Measurements from ENCODE around the gene SUCNR1. TPM values are rescaled to one million over a fixed set of nuclear protein-coding genes. Genes with fewer than 3 reads are reported as not detected.

Gene SUCNR1
- total RNA-seq, 1 donor from 2014 or later, result 0.49 TPM

DNA sequence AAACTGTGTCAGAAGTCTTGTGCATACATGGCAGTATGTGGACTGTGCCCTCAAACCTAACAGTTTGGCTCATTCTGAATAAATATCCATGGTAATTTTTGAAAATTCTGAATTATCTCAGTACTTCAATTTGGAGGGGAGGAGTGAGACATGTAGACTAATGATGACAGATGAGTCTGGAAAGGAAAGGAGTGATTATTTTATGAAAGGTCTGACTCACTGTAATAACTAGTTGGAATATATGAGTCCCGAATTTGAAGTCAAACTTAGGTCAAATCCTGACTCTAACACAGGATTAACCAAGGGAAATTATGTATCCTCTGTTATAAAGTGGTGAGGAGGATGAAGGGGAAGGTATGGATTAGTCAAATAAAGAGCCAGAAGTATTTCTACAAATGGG lies 38.6 kb downstream of the SUCNR1 start:
- no peaks in the 10 kb centered on the region for H3K9me3 ChIP-seq
- intact Hi-C loops (cut with DNase I), result no loop called here
- H3K4me1 ChIP-seq, result no peaks in the 10 kb centered on the region
- H3K27ac ChIP-seq, result no peak overlapping the region
- no peaks in the 10 kb centered on the region for H3K27me3 ChIP-seq
- TF ChIP-seq POLR2A (IDR thresholded peaks at IDR 0.05) (no peak), POLR2AphosphoS5 (IDR thresholded peaks at IDR 0.05; ENCODE audit: insufficient read depth in 1 of 2, low read depth in 1 of 2) (no peak)
- TF ChIP-seq, protein P1, sequence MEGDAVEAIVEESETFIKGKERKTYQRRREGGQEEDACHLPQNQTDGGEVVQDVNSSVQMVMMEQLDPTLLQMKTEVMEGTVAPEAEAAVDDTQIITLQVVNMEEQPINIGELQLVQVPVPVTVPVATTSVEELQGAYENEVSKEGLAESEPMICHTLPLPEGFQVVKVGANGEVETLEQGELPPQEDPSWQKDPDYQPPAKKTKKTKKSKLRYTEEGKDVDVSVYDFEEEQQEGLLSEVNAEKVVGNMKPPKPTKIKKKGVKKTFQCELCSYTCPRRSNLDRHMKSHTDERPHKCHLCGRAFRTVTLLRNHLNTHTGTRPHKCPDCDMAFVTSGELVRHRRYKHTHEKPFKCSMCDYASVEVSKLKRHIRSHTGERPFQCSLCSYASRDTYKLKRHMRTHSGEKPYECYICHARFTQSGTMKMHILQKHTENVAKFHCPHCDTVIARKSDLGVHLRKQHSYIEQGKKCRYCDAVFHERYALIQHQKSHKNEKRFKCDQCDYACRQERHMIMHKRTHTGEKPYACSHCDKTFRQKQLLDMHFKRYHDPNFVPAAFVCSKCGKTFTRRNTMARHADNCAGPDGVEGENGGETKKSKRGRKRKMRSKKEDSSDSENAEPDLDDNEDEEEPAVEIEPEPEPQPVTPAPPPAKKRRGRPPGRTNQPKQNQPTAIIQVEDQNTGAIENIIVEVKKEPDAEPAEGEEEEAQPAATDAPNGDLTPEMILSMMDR (IDR thresholded peaks at IDR 0.05), result no peak
- H3K36me3 ChIP-seq, result no peaks in the 10 kb centered on the region
- no peak for DNase-seq (ENCODE audit: extremely low spot score in 2 of 2)
- no peak overlapping the region for H3K4me3 ChIP-seq

DNA sequence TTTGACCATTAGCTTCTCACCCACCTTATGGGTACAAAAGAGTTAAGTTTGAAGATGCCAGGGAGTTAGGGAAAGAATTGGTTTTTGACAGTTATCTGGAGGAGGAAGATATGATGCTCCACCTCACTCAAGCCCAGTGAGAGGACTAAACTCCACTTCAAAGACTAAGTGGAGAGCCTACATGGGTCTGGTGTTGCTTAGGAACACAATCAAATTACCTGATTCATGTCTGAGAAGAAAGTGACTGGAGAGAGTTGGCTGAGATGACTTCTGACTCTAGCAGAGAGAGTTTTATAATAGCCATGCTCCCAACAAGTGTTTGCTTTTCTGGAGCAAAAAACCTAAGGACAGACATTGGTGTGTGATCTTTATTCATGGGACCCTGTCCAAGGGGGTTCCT lies 43.3 kb downstream of the SUCNR1 start:
- no peak overlapping the region for H3K27ac ChIP-seq
- DNase-seq (ENCODE audit: extremely low spot score in 2 of 2), result no peak
- intact Hi-C loops (cut with DNase I), result no loop called here
- no peaks in the 10 kb centered on the region for H3K27me3 ChIP-seq
- H3K36me3 ChIP-seq, result no peaks in the 10 kb centered on the region
- H3K4me3 ChIP-seq, result no peak overlapping the region
- no peaks in the 10 kb centered on the region for H3K9me3 ChIP-seq
- no peaks in the 10 kb centered on the region for H3K4me1 ChIP-seq
- TF ChIP-seq, protein P1 (IDR thresholded peaks at IDR 0.05), result no peak
- TF ChIP-seq POLR2AphosphoS5 (IDR thresholded peaks at IDR 0.05; ENCODE audit: insufficient read depth in 1 of 2, low read depth in 1 of 2) (no peak), POLR2A (IDR thresholded peaks at IDR 0.05) (no peak)

DNA sequence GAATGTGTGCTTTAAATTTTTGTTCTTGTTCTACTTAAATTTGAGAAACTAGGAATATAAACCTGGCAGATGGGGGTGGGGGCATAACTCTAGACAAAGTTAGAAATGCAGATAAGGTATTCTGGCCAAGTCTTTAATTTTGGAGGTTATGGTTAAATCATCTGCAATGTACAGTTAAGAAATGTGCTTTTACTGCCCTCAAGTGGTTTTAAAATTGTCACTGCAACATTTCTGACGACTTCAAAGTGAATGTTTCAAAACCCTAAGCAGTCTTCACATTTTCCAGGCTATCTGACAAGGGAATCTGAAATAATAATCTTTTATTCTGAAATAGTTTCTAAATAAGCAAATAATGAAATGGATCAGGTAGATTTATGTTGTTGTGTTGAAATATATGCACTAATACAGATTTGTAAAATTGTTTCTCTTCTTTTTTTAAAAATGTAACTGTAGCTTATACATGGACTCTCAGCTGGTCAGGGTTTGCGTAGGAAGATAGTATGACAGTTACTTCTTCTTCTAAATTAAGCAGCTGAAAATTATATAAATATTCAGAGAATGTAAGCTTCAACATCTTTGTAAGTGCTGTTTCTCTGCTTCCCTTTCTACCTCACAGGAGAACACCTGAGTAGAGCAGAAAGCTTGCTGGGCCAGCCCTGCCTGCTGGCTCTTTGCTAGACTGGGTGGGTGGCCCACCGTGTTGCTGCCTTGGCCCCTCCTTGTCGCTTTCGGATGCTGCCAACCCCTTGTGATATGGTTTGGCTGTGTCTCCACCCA lies 45.0 kb downstream of the SUCNR1 start:
- H3K4me1 ChIP-seq, result no peaks in the 10 kb centered on the region
- peak overlapping the region; percentile 11 for H3K27ac ChIP-seq
- no peak overlapping the region for H3K4me3 ChIP-seq
- H3K27me3 ChIP-seq, result no peaks in the 10 kb centered on the region
- H3K9me3 ChIP-seq, result no peaks in the 10 kb centered on the region
- DNase-seq (ENCODE audit: extremely low spot score in 2 of 2), result no peak
- no peaks in the 10 kb centered on the region for H3K36me3 ChIP-seq
- no peak for TF ChIP-seq POLR2AphosphoS5 (IDR thresholded peaks at IDR 0.05; ENCODE audit: insufficient read depth in 1 of 2, low read depth in 1 of 2)
- no peak for TF ChIP-seq POLR2A (IDR thresholded peaks at IDR 0.05)
- TF ChIP-seq, protein P1 (IDR thresholded peaks at IDR 0.05), result peak; percentile 41 to 46 (median 44)
- intact Hi-C loops (cut with DNase I), result no loop called here

DNA sequence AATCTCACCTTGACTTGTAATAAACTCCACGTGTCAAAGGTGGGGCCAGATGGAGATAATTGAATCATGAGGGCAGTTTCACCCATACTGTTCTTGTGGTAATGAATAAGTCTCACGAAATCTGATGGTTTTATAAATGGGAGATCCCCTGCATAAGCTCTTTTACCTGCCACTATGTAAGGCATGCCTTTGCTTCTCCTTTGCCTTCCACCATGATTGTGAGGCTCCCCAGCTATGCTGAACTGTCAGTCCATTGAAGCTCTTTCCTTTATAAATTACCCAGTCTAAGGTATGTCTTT lies 45.5 kb downstream of the SUCNR1 start:
- peak overlapping the region; percentile 11 for H3K27ac ChIP-seq
- intact Hi-C loops (cut with DNase I), result no loop called here
- H3K4me1 ChIP-seq, result peaks cover 4% of the 10 kb centered on the region
- no peaks in the 10 kb centered on the region for H3K9me3 ChIP-seq
- H3K4me3 ChIP-seq, result no peak overlapping the region
- DNase-seq (ENCODE audit: extremely low spot score in 2 of 2), result no peak
- no peaks in the 10 kb centered on the region for H3K36me3 ChIP-seq
- no peaks in the 10 kb centered on the region for H3K27me3 ChIP-seq
- no peak for TF ChIP-seq POLR2A (IDR thresholded peaks at IDR 0.05)
- TF ChIP-seq POLR2AphosphoS5 (IDR thresholded peaks at IDR 0.05; ENCODE audit: insufficient read depth in 1 of 2, low read depth in 1 of 2), result no peak
- TF ChIP-seq, protein P1 (IDR thresholded peaks at IDR 0.05), result no peak

DNA sequence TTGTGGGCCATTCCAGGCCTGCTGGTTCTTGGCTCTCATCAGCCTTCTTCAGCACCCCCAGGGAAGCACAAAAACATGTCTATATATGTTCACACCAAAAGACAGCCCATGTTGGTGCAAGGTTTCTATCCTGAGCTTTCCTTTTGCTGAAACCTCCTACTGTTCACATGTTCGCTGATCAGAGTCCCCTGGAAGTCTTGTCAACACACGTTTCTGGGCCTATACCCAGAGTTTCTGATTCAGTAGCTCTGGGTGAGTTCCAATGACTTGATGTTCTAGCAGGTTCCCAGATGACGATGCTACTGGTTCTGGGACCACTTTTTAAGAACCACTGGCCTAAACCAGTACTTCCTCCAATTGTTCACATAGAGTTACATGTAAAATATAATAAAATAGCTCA lies 46.0 kb downstream of the SUCNR1 start:
- H3K36me3 ChIP-seq, result no peaks in the 10 kb centered on the region
- H3K27me3 ChIP-seq, result no peaks in the 10 kb centered on the region
- DNase-seq (ENCODE audit: extremely low spot score in 2 of 2), result no peak
- intact Hi-C loops (cut with DNase I), result no loop called here
- no peak for TF ChIP-seq POLR2A (IDR thresholded peaks at IDR 0.05)
- TF ChIP-seq POLR2AphosphoS5 (IDR thresholded peaks at IDR 0.05; ENCODE audit: insufficient read depth in 1 of 2, low read depth in 1 of 2), result peak in 1 of 2 donors; percentile 31
- peak overlapping the region; percentile 11 for H3K27ac ChIP-seq
- no peaks in the 10 kb centered on the region for H3K9me3 ChIP-seq
- H3K4me3 ChIP-seq, result no peak overlapping the region
- H3K4me1 ChIP-seq, result peaks cover 9% of the 10 kb centered on the region
